OCI-LY7 (cell line): ENCODE results near the gene MFSD6. TPM values are rescaled to one million over a fixed set of nuclear protein-coding genes. Genes with fewer than 3 reads are reported as not detected.

Source experiments
- BruUV-seq: library from RNA; stranded (reverse); fragments of 400-500 nt; replicated peaks from 2 replicates; lab custom pipeline; 2021; lab: Mats Ljungman, UMichigan
- CTCF ChIA-PET: fragments of 300-600 bp; sonication (Branson Sonifier 250); formaldehyde crosslinking; loops from one replicate; lab custom pipeline; 2022; ENCODE audit warnings: antibody characterized with exemption; ENCODE audit not compliant: unreplicated experiment; lab: Charles Lee
- POLR2A ChIA-PET: fragments of 300-600 bp; sonication (Branson Sonifier 250); formaldehyde crosslinking; loops from one replicate; lab custom pipeline; 2022; ENCODE audit warnings: antibody characterized with exemption; lab: Charles Lee
- DNase-seq: peaks from one replicate; pipeline ENCODE4 v3.0.0-alpha.2; 2015; ENCODE audit warnings: low spot score
- H2AFZ ChIP-seq: fragments of 200-600 bp; sonication (generic), shearing (Covaris generic); 2 replicates; pipeline ENCODE4 v1.6.1; 2014; ENCODE audit warnings: mild to moderate bottlenecking, antibody characterized with exemption, low read length, moderate library complexity
- H3K27ac ChIP-seq: fragments of 200-600 bp; sonication (generic); 2 replicates; pipeline ENCODE4 v1.5.1; 2014; ENCODE audit warnings: mixed run types, low read depth, mild to moderate bottlenecking, moderate library complexity, low read length, inconsistent platforms; ENCODE audit not compliant: poor library complexity, severe bottlenecking
- H3K36me3 ChIP-seq: fragments of 200-600 bp; sonication (generic); 2 replicates; pipeline ENCODE4 v1.6.1; 2014; ENCODE audit warnings: mild to moderate bottlenecking, antibody characterized with exemption, low read length, moderate library complexity, mixed read lengths; ENCODE audit not compliant: insufficient read depth
- H3K4me1 ChIP-seq: fragments of 200-600 bp; sonication (generic); 2 replicates; pipeline ENCODE4 v1.5.1; 2014; ENCODE audit warnings: mild to moderate bottlenecking, low read length; ENCODE audit not compliant: insufficient read depth, poor library complexity, severe bottlenecking
- H3K4me2 ChIP-seq: fragments of 200-600 bp; sonication (generic); 2 replicates; pipeline ENCODE4 v1.6.1; 2014; ENCODE audit warnings: mild to moderate bottlenecking, low read length
- H3K4me3 ChIP-seq: fragments of 200-600 bp; sonication (generic); 2 replicates; pipeline ENCODE4 v1.5.1; 2014; ENCODE audit warnings: mild to moderate bottlenecking, low read depth, low read length; ENCODE audit not compliant: poor library complexity, severe bottlenecking
- H3K79me2 ChIP-seq: fragments of 200-600 bp; sonication (generic); 2 replicates; pipeline ENCODE4 v1.6.1; 2016; ENCODE audit warnings: low read depth, mild to moderate bottlenecking, low read length, moderate library complexity, mixed read lengths; ENCODE audit not compliant: insufficient read depth
- H3K9me2 ChIP-seq: fragments of 200-600 bp; sonication (generic); 2 replicates; pipeline ENCODE4 v1.6.1; 2016; ENCODE audit warnings: mild to moderate bottlenecking, low read length, mixed read lengths; ENCODE audit not compliant: insufficient read depth
- H3K9me3 ChIP-seq: fragments of 200-600 bp; sonication (generic); 2 replicates; pipeline ENCODE4 v1.6.1; 2014; ENCODE audit warnings: mild to moderate bottlenecking, mixed run types, low read length, mixed read lengths
- H4K20me1 ChIP-seq: fragments of 200-600 bp; sonication (generic); 2 replicates; pipeline ENCODE4 v1.6.1; 2014; ENCODE audit warnings: mild to moderate bottlenecking, antibody characterized with exemption, low read length, moderate library complexity, mixed read lengths; ENCODE audit not compliant: insufficient read depth
- CTCF ChIP-seq: fragments of 200-600 bp; sonication (generic); conservative IDR thresholded peaks from 2 replicates; pipeline ENCODE4 v1.5.1; 2014; ENCODE audit warnings: mild to moderate bottlenecking, antibody characterized with exemption, low read length, moderate library complexity, mixed read lengths
- EZH2phosphoT487 ChIP-seq: fragments of 200-600 bp; sonication (generic); IDR thresholded peaks from 2 replicates; pipeline ENCODE4 v1.6.1; 2018; ENCODE audit warnings: low read depth, borderline replicate concordance, mild to moderate bottlenecking, mixed run types, antibody characterized with exemption, low read length, moderate library complexity, mixed read lengths
- intact Hi-C: fragments of 100-400 bp; cut with micrococcal nuclease; formaldehyde crosslinking; loops from one replicate; pipeline ENCODE4 v1.10.0; 2022; ENCODE audit not compliant: unreplicated experiment
- total RNA-seq, 2 experiments: library from RNA; depleted of rRNA in 1 of 2; stranded (reverse); fragments of >200 nt in 1 of 2; shearing (Covaris generic) in 1 of 2; gene quantifications; 2 replicates each; pipeline ENCODE4 v1.2.3, GENCODE V29; 2014 to 2022

Gene MFSD6
- total RNA-seq, 2 experiments from 2014 or later: 8.3 to 19.5 TPM

- no TSS peak for BruUV-seq
- intact Hi-C loops: no loop called here
- TF ChIP-seq EZH2phosphoT487 (no peak), CTCF (no peak)
- ChIA-PET POLR2A (interaction anchor here (1.2 to 3.5 kb wide), 2 partner anchors 10 to 31 kb away, joined by 3 to 15 read pairs; no protein-coding TSS in a partner anchor), CTCF (no interaction called here)
- Histone ChIP-seq H3K27ac (no peak overlapping the region), H3K4me3 (no peak overlapping the region), H3K4me1 (no peaks in the 10 kb centered on the region), H3K36me3 (no peaks in the 10 kb centered on the region), H3K9me3 (no peaks in the 10 kb centered on the region), H2AFZ (no peak overlapping the region), H3K4me2 (no peak overlapping the region), H4K20me1 (no peaks in the 10 kb centered on the region), H3K9me2 (no peaks in the 10 kb centered on the region), H3K79me2 (no peaks in the 10 kb centered on the region)
- no peak for DNase-seq
Observed at GRCh38 chr2:190481339-190481738, 73.2 kb downstream of the MFSD6 start.

DNA sequence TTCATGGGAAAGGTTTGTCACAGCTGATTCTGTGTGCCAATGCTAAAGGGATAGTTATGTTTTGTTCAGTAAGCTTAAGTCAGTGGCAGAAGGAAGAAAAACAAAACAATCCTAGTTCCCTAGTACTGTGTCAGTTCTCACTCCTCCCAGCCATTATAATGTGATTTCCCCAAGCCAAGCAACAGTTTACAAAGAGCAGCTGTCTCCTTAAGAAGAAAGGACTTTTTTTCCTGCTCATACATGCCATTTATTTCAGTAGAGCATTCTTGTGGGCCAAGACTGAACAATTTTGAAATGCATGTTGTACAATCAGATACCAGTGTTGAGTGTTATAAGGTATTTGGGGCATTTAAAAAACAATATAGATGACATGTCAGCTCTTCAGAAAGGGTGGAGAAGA, 74.3 kb downstream of the MFSD6 start:
- no peak for TF ChIP-seq CTCF
- no peak for TF ChIP-seq EZH2phosphoT487
- no TSS peak for BruUV-seq
- POLR2A ChIA-PET: interaction anchor here (3.5 kb wide), 1 partner anchor 12 kb away, joined by 15 read pairs; no protein-coding TSS in a partner anchor
- Histone ChIP-seq H2AFZ (no peak overlapping the region), H3K9me2 (no peaks in the 10 kb centered on the region), H3K4me1 (no peaks in the 10 kb centered on the region), H4K20me1 (no peaks in the 10 kb centered on the region), H3K4me2 (no peak overlapping the region), H3K36me3 (no peaks in the 10 kb centered on the region; the same call in 1 of the 2 replicates), H3K27ac (no peak overlapping the region), H3K9me3 (no peaks in the 10 kb centered on the region), H3K4me3 (no peak overlapping the region), H3K79me2 (no peaks in the 10 kb centered on the region)
- intact Hi-C loops: no loop called here
- DNase-seq: no peak
- CTCF ChIA-PET: no interaction called here

DNA sequence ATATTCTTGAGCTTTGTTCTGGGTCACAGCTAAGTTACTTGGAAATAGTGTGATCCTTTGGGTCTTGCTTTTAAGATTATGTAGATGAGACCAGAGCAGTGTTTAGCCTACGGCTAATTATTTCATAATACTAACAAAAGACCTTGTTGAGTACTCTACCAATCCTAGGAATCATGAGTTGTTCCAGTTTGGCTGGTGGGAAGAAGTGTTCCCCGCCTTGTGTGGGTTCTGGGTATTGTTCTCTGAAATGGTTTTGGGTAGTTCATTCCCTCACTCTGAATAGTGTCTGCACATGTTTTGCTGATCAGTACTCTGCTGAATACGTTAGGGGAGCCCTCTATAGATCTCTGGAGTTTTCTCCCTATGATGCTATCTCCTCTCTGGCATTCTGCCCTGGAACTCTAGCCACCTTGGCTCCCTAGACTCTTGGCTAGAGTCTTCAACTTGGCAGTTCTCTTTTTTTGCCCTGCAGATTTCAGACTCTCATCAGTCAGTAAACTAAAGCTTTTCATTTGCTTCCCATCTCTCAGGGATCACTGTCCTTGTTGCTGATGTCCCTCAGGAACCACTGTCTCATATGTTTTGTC, 78.0 kb downstream of the MFSD6 start:
- BruUV-seq: no TSS peak
- Histone ChIP-seq H3K27ac (no peak overlapping the region), H4K20me1 (no peaks in the 10 kb centered on the region), H3K79me2 (no peaks in the 10 kb centered on the region), H3K36me3 (peaks cover 21% of the 10 kb centered on the region), H3K9me3 (no peaks in the 10 kb centered on the region), H3K9me2 (no peaks in the 10 kb centered on the region), H3K4me1 (no peaks in the 10 kb centered on the region), H3K4me3 (no peak overlapping the region), H2AFZ (no peak overlapping the region), H3K4me2 (no peak overlapping the region)
- POLR2A ChIA-PET: interaction anchor here (0.7 kb wide), 2 partner anchors 772 to 1212 kb away, joined by 4 to 5 read pairs; no protein-coding TSS in a partner anchor
- no peak for DNase-seq
- TF ChIP-seq CTCF (no peak), EZH2phosphoT487 (no peak)
- CTCF ChIA-PET: no interaction called here
- intact Hi-C loops: no loop called here
